Heart right ventricle (tissue), 16 donors: ENCODE data around the gene SFXN2. TPM values are rescaled to one million over a fixed set of nuclear protein-coding genes. Genes with fewer than 3 reads are reported as not detected.
A peak's percentile ranks its signal among the peaks of the same experiment; 100 is the strongest.

Experiments
- ATAC-seq, 8 donors: fragments of 200-7000 bp; cut with Tn5 transposase; one replicate each; pipeline ENCODE4 v1.9.1; 2020; ENCODE audit warnings: mild to moderate bottlenecking in 8 of 8, moderate library complexity in 8 of 8, moderate number of reproducible peaks in 1 of 8
- DNase-seq, 2 donors: peaks; one replicate each; pipeline ENCODE4 v3.0.0-alpha.2; 2020
- H3K27ac ChIP-seq, 10 donors: fragments of 200-600 bp; sonication (generic) in 2 of 10; one replicate each; pipeline versions ENCODE4 v1.5.0 to v1.8.0; 2020 to 2022; ENCODE audit warnings: mild to moderate bottlenecking in 3 of 10
- H3K27me3 ChIP-seq, 7 donors: fragments of 200-600 bp; one replicate each; pipeline ENCODE4 v1.8.0; 2021 to 2022; ENCODE audit warnings: mild to moderate bottlenecking in 2 of 7
- H3K36me3 ChIP-seq, 9 donors: fragments of 200-600 bp; sonication (generic) in 1 of 9; one replicate each; pipeline versions ENCODE4 v1.5.0 to v1.8.0; 2020 to 2022; ENCODE audit warnings: mild to moderate bottlenecking in 2 of 9
- H3K4me1 ChIP-seq, 9 donors: fragments of 200-600 bp; sonication (generic) in 1 of 9; one replicate each; pipeline versions ENCODE4 v1.5.0 to v1.8.0; 2020 to 2022; ENCODE audit warnings: mild to moderate bottlenecking in 4 of 9
- H3K4me3 ChIP-seq, 10 donors: fragments of 200-600 bp; sonication (generic) in 2 of 10; one replicate each; pipeline versions ENCODE4 v1.5.0 to v1.8.0; 2020 to 2022; ENCODE audit warnings: mild to moderate bottlenecking in 7 of 10, moderate library complexity in 2 of 10
- H3K9me3 ChIP-seq, 11 donors: fragments of 200-600 bp in 10 of 11; sonication (generic) in 2 of 11; one replicate each; pipeline versions ENCODE4 v1.5.0 to v1.8.0; 2013 to 2022; ENCODE audit warnings: mild to moderate bottlenecking in 2 of 11, control low read depth in 1 of 11, moderate library complexity in 1 of 11
- WGBS, 2 donors: extraction: QIAGEN DNeasy Blood & Tissue Kit; methylation state at CpG; one replicate each; pipeline ENCODE4 v1.1.7; 2013; ENCODE audit warnings: inconsistent platforms in 1 of 2; 5-methylcytosine and 5-hydroxymethylcytosine counted together
- intact Hi-C, 10 donors: fragments of 100-400 bp; cut with DNase I; formaldehyde crosslinking; loops; one replicate each; pipeline versions ENCODE4 v1.11.1 to v1.14.2; 2022
- polyA plus RNA-seq, 2 donors: library from polyadenylated mRNA; stranded (reverse); fragments of 200-250 nt; gene quantifications; one replicate each; pipeline ENCODE4 v1.2.3, GENCODE V29; 2013
- total RNA-seq, 10 donors: library from RNA; stranded (reverse); fragmentation: NEBNext Ultra II Directional in 3 of 10; extraction: Animal tissue kit (Norgen Biotek cat#: 25700) in 3 of 10; gene quantifications; one replicate each; pipeline versions ENCODE4 v1.2.1 to v1.2.4, GENCODE V29; 2021 to 2023
- TF ChIP-seq, protein P1 (sequence below), 9 donors: fragments of 200-600 bp; sonication (generic) in 2 of 9; IDR thresholded peaks; one replicate each; pipeline versions ENCODE4 v1.5.0 to v1.8.0; 2021 to 2022; ENCODE audit warnings: antibody characterized with exemption in 9 of 9, mild to moderate bottlenecking in 5 of 9, moderate library complexity in 1 of 9
- donor health status: Arrhythmogenic right ventricular cardiomyopathy.
- donor health status: ischemic (EF 13 %, LVEDD 7.1; RV severe dilation, severe dysfunction).
- donor health status: healthy with polysubstance abuse.
- donor health status: DM: no; HTN: yes; CAD: no.
- donor health status: DM: no; HTN: no; CAD: no.
- donor health status: ischemic (EF 25% LVEDD 6.9; RV normal size, moderate dysfunction).
- donor health status: ischemic (EF 25% LVEDD 5.7; RV mildly dilated, moderate dysfunction).
- donor health status: healthy.
- donor health status: DM: yes; HTN: yes; CAD: no.
- donor health status: Ischemic cardiomyopathy.
- donor health status: ischemic (EF 35%, LVEDD 5.7; RV mildly dilated, moderate dysfunction).
- donor health status: nonischemic (EF 11% LVEDD 7.7; RV severe dilation, severe dysfunction).
- donor health status: DM: yes; HTN: yes; CAD: no.
- donor health status: PGD.
- donor health status: ischemic (EF 29% LVEDD 5.4; RV normal size, mild dysfunction).
- donor health status: nonischemic (EF 23%, LVEDD 6.1; RV moderate dilation, normal function).

SFXN2 gene
- total and polyA plus RNA-seq, 12 donors, result 0.89 to 4.5 (median 2.5) TPM

DNA sequence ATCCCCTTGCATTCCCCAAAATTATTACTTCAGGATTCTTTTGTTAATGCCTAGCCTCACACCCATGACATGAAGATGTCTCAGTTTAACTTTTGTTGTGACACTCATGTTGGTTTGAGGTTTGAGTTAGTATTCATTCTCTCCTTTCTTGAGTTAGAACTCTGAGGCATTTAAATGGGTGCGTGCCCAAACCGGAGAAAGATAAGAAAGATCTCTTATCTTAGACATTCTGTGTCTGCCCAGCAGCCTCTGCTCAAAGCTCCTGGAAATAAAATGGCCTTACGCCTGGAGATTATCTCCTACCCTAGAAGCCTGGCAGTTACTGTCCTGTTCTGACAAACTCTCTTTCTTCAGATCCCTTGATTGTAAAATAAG is 55.7 kb downstream of the SFXN2 start:
- WGBS, 2 donors, result 62 to 68% methylated on average over 3 of the region's 3 CpGs
- peak overlapping the region in 6 of 10 donors; percentile 22 to 68 (median 28) for H3K27ac ChIP-seq
- intact Hi-C loops, result no loop called here
- ATAC-seq (no peak), DNase-seq (no peak)
- H3K36me3 ChIP-seq, result peaks cover 0 to 12% (median 0%) of the 10 kb centered on the region in 9 donors
- TF ChIP-seq, protein P1, sequence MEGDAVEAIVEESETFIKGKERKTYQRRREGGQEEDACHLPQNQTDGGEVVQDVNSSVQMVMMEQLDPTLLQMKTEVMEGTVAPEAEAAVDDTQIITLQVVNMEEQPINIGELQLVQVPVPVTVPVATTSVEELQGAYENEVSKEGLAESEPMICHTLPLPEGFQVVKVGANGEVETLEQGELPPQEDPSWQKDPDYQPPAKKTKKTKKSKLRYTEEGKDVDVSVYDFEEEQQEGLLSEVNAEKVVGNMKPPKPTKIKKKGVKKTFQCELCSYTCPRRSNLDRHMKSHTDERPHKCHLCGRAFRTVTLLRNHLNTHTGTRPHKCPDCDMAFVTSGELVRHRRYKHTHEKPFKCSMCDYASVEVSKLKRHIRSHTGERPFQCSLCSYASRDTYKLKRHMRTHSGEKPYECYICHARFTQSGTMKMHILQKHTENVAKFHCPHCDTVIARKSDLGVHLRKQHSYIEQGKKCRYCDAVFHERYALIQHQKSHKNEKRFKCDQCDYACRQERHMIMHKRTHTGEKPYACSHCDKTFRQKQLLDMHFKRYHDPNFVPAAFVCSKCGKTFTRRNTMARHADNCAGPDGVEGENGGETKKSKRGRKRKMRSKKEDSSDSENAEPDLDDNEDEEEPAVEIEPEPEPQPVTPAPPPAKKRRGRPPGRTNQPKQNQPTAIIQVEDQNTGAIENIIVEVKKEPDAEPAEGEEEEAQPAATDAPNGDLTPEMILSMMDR (IDR thresholded peaks at IDR 0.05), result no peak
- peaks cover 16 to 85% (median 60%) of the 10 kb centered on the region in 9 donors for H3K4me1 ChIP-seq
- no peak overlapping the region for H3K4me3 ChIP-seq
- no peaks in the 10 kb centered on the region for H3K27me3 ChIP-seq
- H3K9me3 ChIP-seq, result no peaks in the 10 kb centered on the region

DNA sequence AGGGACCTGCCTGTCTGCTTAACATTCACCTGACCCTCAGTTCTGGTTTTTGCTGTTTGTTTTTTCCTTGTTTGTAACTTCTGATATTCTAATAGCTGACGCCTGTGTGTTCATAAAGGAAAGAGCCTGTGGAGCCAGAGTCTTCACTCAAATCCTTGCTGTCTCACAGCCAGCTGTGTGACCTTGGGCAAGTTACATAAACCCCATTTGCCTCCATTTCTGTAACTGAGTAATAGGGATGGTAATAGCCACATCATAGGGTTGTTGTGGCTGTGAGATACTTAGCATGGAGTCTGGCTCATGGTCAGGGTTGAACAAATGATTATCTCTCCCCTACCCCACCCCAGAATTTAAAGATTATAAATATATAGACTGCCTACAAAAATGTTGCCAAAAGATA is 56.4 kb downstream of the SFXN2 start:
- Histone ChIP-seq H3K9me3 (no peaks in the 10 kb centered on the region), H3K36me3 (peaks cover 0 to 6% (median 0%) of the 10 kb centered on the region in 9 donors), H3K4me3 (no peak overlapping the region), H3K27me3 (no peaks in the 10 kb centered on the region), H3K4me1 (peaks cover 19 to 85% (median 64%) of the 10 kb centered on the region in 9 donors), H3K27ac (peak overlapping the region in 6 of 10 donors; percentile 22 to 68 (median 28))
- intact Hi-C loops, result no loop called here
- WGBS, 2 donors, result 71 to 77% methylated on average over 1 of the region's 1 CpG
- TF ChIP-seq, protein P1 (IDR thresholded peaks at IDR 0.05), result no peak
- no peak for DNase-seq
- ATAC-seq, result no peak

DNA sequence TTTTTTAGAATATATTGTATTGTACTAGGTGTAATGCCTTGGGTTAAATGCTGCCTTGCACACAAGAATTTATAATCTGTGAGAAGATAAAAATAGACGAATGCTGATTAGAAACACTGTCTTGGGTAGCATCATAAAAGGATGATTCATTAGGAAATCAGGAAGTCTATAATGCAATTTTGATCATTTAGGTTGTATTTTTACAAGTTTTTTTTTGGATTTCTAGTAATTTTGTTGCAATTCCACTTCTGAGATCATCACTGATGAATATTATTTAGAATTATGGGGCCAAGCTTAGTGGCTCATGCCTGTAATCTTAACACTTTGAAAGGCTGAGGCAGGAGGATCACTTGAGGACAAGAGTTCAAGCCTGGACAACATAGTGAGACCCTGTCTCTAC is 58.9 kb downstream of the SFXN2 start:
- Histone ChIP-seq H3K27ac (peak overlapping the region in 8 of 10 donors; percentile 85 to 99 (median 98)), H3K9me3 (no peaks in the 10 kb centered on the region), H3K27me3 (no peaks in the 10 kb centered on the region), H3K4me3 (no peak overlapping the region), H3K4me1 (peaks cover 22 to 90% (median 75%) of the 10 kb centered on the region in 9 donors), H3K36me3 (peaks cover 0 to 3% (median 0%) of the 10 kb centered on the region in 9 donors)
- TF ChIP-seq, protein P1 (IDR thresholded peaks at IDR 0.05), result no peak
- ATAC-seq (no peak), DNase-seq (no peak)
- 29 to 30% methylated on average over 1 of the region's 1 CpG for WGBS, 2 donors
- intact Hi-C loops, result no loop called here

DNA sequence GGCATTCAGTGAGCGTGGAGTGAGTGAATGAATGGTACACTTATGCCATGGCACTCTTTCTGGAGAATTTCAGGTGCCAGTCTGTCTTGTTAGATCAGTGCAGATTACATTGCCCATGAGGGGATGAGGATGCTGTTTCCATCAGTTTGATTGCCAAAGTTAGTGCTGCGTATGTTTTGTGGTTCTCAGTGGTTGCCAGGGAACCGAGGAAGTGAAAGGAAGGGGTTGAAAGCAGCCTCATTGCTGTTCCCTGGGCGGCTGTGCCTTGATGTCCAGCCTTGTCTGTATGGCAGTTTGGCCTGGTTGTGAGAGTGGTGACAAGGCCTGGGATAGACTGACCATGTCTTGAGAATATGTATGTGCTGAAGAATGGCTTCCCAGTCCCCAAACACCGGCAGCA is 59.5 kb downstream of the SFXN2 start:
- TF ChIP-seq, protein P1 (IDR thresholded peaks at IDR 0.05), result no peak
- Histone ChIP-seq H3K36me3 (peaks cover 0 to 3% (median 0%) of the 10 kb centered on the region in 9 donors), H3K9me3 (no peaks in the 10 kb centered on the region), H3K4me1 (peaks cover 22 to 96% (median 79%) of the 10 kb centered on the region in 9 donors), H3K27me3 (no peaks in the 10 kb centered on the region), H3K4me3 (no peak overlapping the region), H3K27ac (peak overlapping the region; percentile 85 to 99 (median 97))
- intact Hi-C loops, result no loop called here
- DNase-seq, result peak in 1 of 2 donors; percentile 68
- peak in 2 of 8 donors; percentile 3 to 12 for ATAC-seq
- 40 to 41% methylated on average over 5 of the region's 5 CpGs for WGBS, 2 donors
